A549 (cell line): ENCODE results near the gene SLC35F3. TPM values are rescaled to one million over a fixed set of nuclear protein-coding genes. Genes with fewer than 3 reads are reported as not detected.

ENCODE experiments used
- ATAC-seq, 2 experiments: fragments of 200-7000 bp in 1 of 2; fragments of >200 bp in 1 of 2; cut with Nextera tagmentation in 1 of 2; cut with Tn5 transposase in 1 of 2; 3 replicates each; pipeline versions ENCODE4 v1.8.0 to v1.9.1; 2018 to 2020; ENCODE audit warnings: mild to moderate bottlenecking in 1 of 2, moderate library complexity in 1 of 2
- CTCF ChIA-PET: fragments of 300-600 bp; sonication (Branson Sonifier 250); formaldehyde crosslinking; extraction: SDS; loops from one replicate; lab custom pipeline; 2021; ENCODE audit warnings: antibody characterized with exemption, inconsistent platforms; lab: Yijun Ruan, JAX
- POLR2A ChIA-PET: fragments of 350-600 bp; formaldehyde crosslinking; extraction: SDS; loops from one replicate; lab custom pipeline; 2021; ENCODE audit warnings: antibody characterized with exemption, inconsistent platforms; lab: Yijun Ruan, JAX
- DNase-seq, 2 experiments: peaks; one replicate each; pipeline versions ENCODE4 v3.0.0 to v3.0.0-alpha.2; 2011 to 2016; ENCODE audit warnings: low read depth in 1 of 2, low spot score in 1 of 2
- FAIRE-seq: peaks from 2 replicates; lab custom pipeline; 2011; peaks lifted over from hg19 to GRCh38; lab: Jason Lieb, UNC
- H3K27ac ChIP-seq, 2 experiments: fragments of >200 bp; sonication (Bioruptor Twin); formaldehyde crosslinking; 3 replicates each; pipeline ENCODE4 v1.5.1; 2016 to 2017
- H3K4me1 ChIP-seq: fragments of >200 bp; sonication (Bioruptor Twin); formaldehyde crosslinking; 3 replicates; pipeline ENCODE4 v1.6.1; 2016
- H3K4me2 ChIP-seq: fragments of >200 bp; sonication (Bioruptor Twin); formaldehyde crosslinking; 3 replicates; pipeline ENCODE4 v1.6.1; 2016
- H3K4me3 ChIP-seq: fragments of >200 bp; sonication (Bioruptor Twin); formaldehyde crosslinking; 3 replicates; pipeline ENCODE4 v1.5.1; 2016
- H3K9me3 ChIP-seq: fragments of >200 bp; sonication (Bioruptor Twin); formaldehyde crosslinking; 3 replicates; pipeline ENCODE4 v1.6.1; 2016
- CBX2 ChIP-seq: fragments of 200-600 bp; sonication (generic); IDR thresholded peaks from 2 replicates; pipeline ENCODE4 v1.6.1; 2016; ENCODE audit warnings: low read depth, mild to moderate bottlenecking, borderline replicate concordance
- CHD2 ChIP-seq: fragments of 150-350 bp; IDR thresholded peaks from 2 replicates; pipeline ENCODE4 v1.6.1; 2014; ENCODE audit warnings: low read length; ENCODE audit not compliant: partially characterized antibody
- CHD4 ChIP-seq: fragments of 200-600 bp; sonication (generic); IDR thresholded peaks from 2 replicates; pipeline ENCODE4 v1.6.1; 2016; ENCODE audit warnings: antibody characterized with exemption, mild to moderate bottlenecking, borderline replicate concordance
- CTCF ChIP-seq: fragments of >200 bp; sonication (Bioruptor Twin); formaldehyde crosslinking; IDR thresholded peaks from 3 replicates; pipeline ENCODE4 v1.5.1; 2016
- E2F6 ChIP-seq: IDR thresholded peaks from 2 replicates; pipeline ENCODE4 v1.6.1; 2012; ENCODE audit warnings: low read depth, borderline replicate concordance
- EHF ChIP-seq: fragments of 250-450 bp; sonication (Bioruptor Pico); IDR thresholded peaks from 2 replicates; pipeline ENCODE4 v1.5.0; 2020; ENCODE audit warnings: mild to moderate bottlenecking
- ELK1 ChIP-seq: fragments of 150-350 bp; IDR thresholded peaks from 2 replicates; pipeline ENCODE4 v1.6.1; 2014; ENCODE audit warnings: low read depth, mild to moderate bottlenecking, low read length
- GATA3 ChIP-seq: IDR thresholded peaks from 2 replicates; pipeline ENCODE4 v1.6.1; 2012; ENCODE audit warnings: borderline replicate concordance
- HDAC2 ChIP-seq: fragments of 200-600 bp; sonication (generic); IDR thresholded peaks from 2 replicates; pipeline ENCODE4 v1.6.1; 2016
- HEYL ChIP-seq: fragments of 250-450 bp; sonication (Bioruptor Pico); IDR thresholded peaks from 2 replicates; pipeline ENCODE4 v1.8.0; 2021; ENCODE audit warnings: mild to moderate bottlenecking, moderate library complexity
- HOXB13 ChIP-seq: fragments of 250-450 bp; sonication (Bioruptor Pico); IDR thresholded peaks from 2 replicates; pipeline ENCODE4 v1.5.0; 2020; ENCODE audit warnings: low read depth, mild to moderate bottlenecking, moderate library complexity
- HOXB5 ChIP-seq: fragments of 250-450 bp; sonication (Bioruptor Pico); IDR thresholded peaks from 2 replicates; pipeline ENCODE4 v1.5.0; 2020; ENCODE audit warnings: mild to moderate bottlenecking, moderate library complexity
- JUN ChIP-seq, 2 experiments: fragments of >200 bp; sonication (Bioruptor Twin); formaldehyde crosslinking; IDR thresholded peaks; 2 replicates in 1 of 2; 3 replicates in 1 of 2; pipeline ENCODE4 v1.6.1; 2016 to 2017
- JUNB ChIP-seq: fragments of >200 bp; sonication (Bioruptor Twin); formaldehyde crosslinking; IDR thresholded peaks from 2 replicates; pipeline ENCODE4 v1.6.1; 2016
- NR3C1 ChIP-seq: fragments of >200 bp; sonication (Bioruptor Twin); formaldehyde crosslinking; IDR thresholded peaks from 3 replicates; pipeline ENCODE4 v1.6.1; 2017
- PHF8 ChIP-seq: fragments of 200-600 bp; sonication (generic); IDR thresholded peaks from 2 replicates; pipeline ENCODE4 v1.6.1; 2016; ENCODE audit warnings: low read depth, mild to moderate bottlenecking, antibody characterized with exemption, moderate library complexity, borderline replicate concordance
- POLR2A ChIP-seq: IDR thresholded peaks from 2 replicates; pipeline ENCODE4 v1.6.1; 2012; ENCODE audit warnings: mild to moderate bottlenecking, low read length
- POLR2AphosphoS2 ChIP-seq: conservative IDR thresholded peaks from 2 replicates; pipeline ENCODE4 v1.6.1; 2012; ENCODE audit warnings: low read length, improper control_type of control experiment, inconsistent platforms
- RCOR1 ChIP-seq: fragments of 150-350 bp; IDR thresholded peaks from 2 replicates; pipeline ENCODE4 v1.6.1; 2014; ENCODE audit warnings: antibody characterized with exemption, low read length, low read depth
- REST ChIP-seq: fragments of 200-600 bp; sonication (generic); IDR thresholded peaks from 2 replicates; pipeline ENCODE4 v1.6.1; 2016; ENCODE audit warnings: antibody characterized with exemption, mild to moderate bottlenecking, moderate library complexity
- SMC3 ChIP-seq: fragments of >200 bp; sonication (Bioruptor Twin); formaldehyde crosslinking; IDR thresholded peaks from 3 replicates; pipeline ENCODE4 v1.6.1; 2018; ENCODE audit warnings: inconsistent platforms
- TFCP2L1 ChIP-seq: fragments of 250-450 bp; sonication (Bioruptor Pico); IDR thresholded peaks from 2 replicates; pipeline ENCODE4 v1.5.0; 2021; ENCODE audit warnings: mild to moderate bottlenecking
- TP53 ChIP-seq: fragments of 250-450 bp; sonication (Bioruptor Pico); IDR thresholded peaks from 2 replicates; pipeline ENCODE4 v1.5.0; 2021; ENCODE audit warnings: mild to moderate bottlenecking, moderate library complexity
- ZSCAN20 ChIP-seq: fragments of 250-450 bp; sonication (Bioruptor Pico); IDR thresholded peaks from 2 replicates; pipeline ENCODE4 v1.8.0; 2022; ENCODE audit warnings: mild to moderate bottlenecking, moderate library complexity
- WGBS: methylation state at CpG from one replicate; pipeline ENCODE4 v1.1.6; 2017; ENCODE audit errors: missing lambda C conversion rate; 5-methylcytosine and 5-hydroxymethylcytosine counted together
- polyA plus RNA-seq, 4 experiments: library from polyadenylated mRNA; depleted of rRNA in 3 of 4; stranded (reverse); fragments of >200 nt; fragmentation: RNase III in 1 of 4; extraction: RNeasy Plus Mini Kit Qiagen cat#74134 plus additional on column Dnase treatment in 1 of 4; gene quantifications; 2 replicates in 3 of 4; 3 replicates in 1 of 4; pipeline ENCODE4 v1.2.3, GENCODE V29; 2011 to 2017

The SLC35F3 gene
- polyA plus RNA-seq, 2 of the 4 experiments (the other 2 are of a cell fraction): 5.5 to 7.8 TPM

- WGBS: 92% methylated on average over 4 of the region's 4 CpGs
- Histone ChIP-seq H3K4me1 (no peaks in the 10 kb centered on the region), H3K4me2 (no peak overlapping the region), H3K27ac (no peak overlapping the region), H3K4me3 (no peak overlapping the region), H3K9me3 (no peaks in the 10 kb centered on the region)
- TF ChIP-seq JUN (IDR thresholded peaks at IDR 0.05) (no peak), POLR2AphosphoS2 (no peak), CBX2 (no peak), TP53 (CRISPR knock-in tag) (no peak)
- DNase-seq: no peak
- ChIA-PET POLR2A (no interaction called here), CTCF (interaction anchor here (0.5 to 2.6 kb wide), 4 partner anchors 24 to 758 kb away, joined by 3 to 11 read pairs (median 4); no protein-coding TSS in a partner anchor)
- no peak for FAIRE-seq
- no peak for ATAC-seq
Measured at GRCh38 chr1:234235434-234235881, 331.0 kb downstream of the SLC35F3 start.

- 92% methylated on average over 2 of the region's 2 CpGs for WGBS
- ChIA-PET POLR2A (no interaction called here), CTCF (no interaction called here)
- Histone ChIP-seq H3K4me3 (no peak overlapping the region), H3K9me3 (no peaks in the 10 kb centered on the region), H3K27ac (no peak overlapping the region), H3K4me2 (no peak overlapping the region), H3K4me1 (no peaks in the 10 kb centered on the region)
- FAIRE-seq: no peak
- ATAC-seq: no peak
- TF ChIP-seq HDAC2 (no peak), JUNB (no peak)
- no peak for DNase-seq
Measured at GRCh38 chr1:234237393-234237792, 332.9 kb downstream of the SLC35F3 start.

GRCh38 chr1:234238060-234238459 is 333.6 kb downstream of the SLC35F3 start:
- H3K4me3 ChIP-seq: no peak overlapping the region
- no peak overlapping the region for H3K27ac ChIP-seq
- H3K9me3 ChIP-seq: no peaks in the 10 kb centered on the region
- no peak for TF ChIP-seq ZSCAN20 (CRISPR knock-in tag)
- TF ChIP-seq HEYL: no peak
- TF ChIP-seq CTCF: no peak
- no peak overlapping the region for H3K4me2 ChIP-seq
- ATAC-seq: no peak
- ChIA-PET POLR2A (no interaction called here), CTCF (no interaction called here)
- no peak for FAIRE-seq
- 65% methylated on average over 1 of the region's 1 CpG for WGBS
- no peaks in the 10 kb centered on the region for H3K4me1 ChIP-seq
- DNase-seq: no peak

- WGBS: 97% methylated on average over 2 of the region's 2 CpGs
Measured at GRCh38 chr1:234239515-234239914, 335.0 kb downstream of the SLC35F3 start.

More at GRCh38 chr1:234239515-234239914, 335.0 kb downstream of the SLC35F3 start:
- H3K9me3 ChIP-seq: no peaks in the 10 kb centered on the region
- ATAC-seq: no peak
- no peak for DNase-seq
- H3K27ac ChIP-seq: no peak overlapping the region
- no peaks in the 10 kb centered on the region for H3K4me1 ChIP-seq
- CTCF ChIA-PET: interaction anchor here (1.1 to 1.6 kb wide), 2 partner anchors 70 to 125 kb away, joined by 3 to 7 read pairs; no protein-coding TSS in a partner anchor
- POLR2A ChIA-PET: no interaction called here
- H3K4me2 ChIP-seq: no peak overlapping the region
- H3K4me3 ChIP-seq: no peak overlapping the region
- TF ChIP-seq GATA3 (no peak), PHF8 (no peak), ELK1 (no peak), SMC3 (no peak), CHD4 (no peak), JUNB (no peak), CHD2 (no peak), HOXB13 (CRISPR knock-in tag) (no peak), E2F6 (no peak), TFCP2L1 (CRISPR knock-in tag) (no peak), EHF (CRISPR knock-in tag) (no peak), TP53 (CRISPR knock-in tag) (no peak), RCOR1 (no peak), HOXB5 (CRISPR knock-in tag) (no peak), POLR2A (no peak), POLR2AphosphoS2 (no peak), NR3C1 (no peak), REST (no peak)
- no peak for FAIRE-seq
